ENCODE measurements around the gene SLC5A10. TPM values are rescaled to one million over a fixed set of nuclear protein-coding genes. Genes with fewer than 3 reads are reported as not detected.
"Not testable (repeated sequence)": the region's sequence is repeated elsewhere in the genome, so short reads cannot be mapped to it uniquely, and the experiment has no call there.

The SLC5A10 gene
- polyA plus RNA-seq, 1 donor (not counting 4 experiments of a cell fraction or from before 2014, with no cell fraction given) = not detected

GRCh38 chr17:19038007-19038406 lies 86.0 kb downstream of the SLC5A10 start:
- H3K4me2 ChIP-seq (ENCODE audit: control insufficient read depth, extremely low read depth, insufficient read depth, low read depth, low read length); FAIRE-seq; H3K9ac ChIP-seq (ENCODE audit: control insufficient read depth, extremely low read depth, insufficient read depth, low read length); H3K9me3 ChIP-seq (ENCODE audit: control insufficient read depth, low read depth, low read length); H3K79me2 ChIP-seq (ENCODE audit: control insufficient read depth, insufficient read depth, low read length); H3K9me1 ChIP-seq (ENCODE audit: control insufficient read depth, extremely low read depth, insufficient read depth, low read length); DNase-seq (ENCODE audit: low read depth, low spot score); H3K27me3 ChIP-seq (ENCODE audit: control insufficient read depth, extremely low read depth, insufficient read depth, low read length); H2AFZ ChIP-seq (ENCODE audit: control insufficient read depth, low read length); dilution Hi-C loops (cut with MboI; ENCODE audit: extremely low pct_ligation_motif_present, low sequenced_read_pairs); H3K4me3 ChIP-seq (ENCODE audit: control insufficient read depth in 2 of 3, extremely low read depth in 1 of 3, insufficient read depth in 2 of 3, low read depth in 1 of 3, low read length in 3 of 3); H3K27ac ChIP-seq (ENCODE audit: control insufficient read depth, insufficient read depth, low read length); H3K36me3 ChIP-seq (ENCODE audit: control insufficient read depth in 2 of 2, extremely low read depth in 1 of 2, insufficient read depth in 2 of 2, low read length in 2 of 2); H3K4me1 ChIP-seq (ENCODE audit: control insufficient read depth, extremely low read depth, insufficient read depth, low read length); H4K20me1 ChIP-seq (ENCODE audit: control insufficient read depth, extremely low read depth, insufficient read depth, low read length): not testable (repeated sequence)

- H3K4me2 ChIP-seq (ENCODE audit: control insufficient read depth, extremely low read depth, insufficient read depth, low read depth, low read length); dilution Hi-C loops (cut with MboI; ENCODE audit: extremely low pct_ligation_motif_present, low sequenced_read_pairs); H3K27me3 ChIP-seq (ENCODE audit: control insufficient read depth, extremely low read depth, insufficient read depth, low read length); H3K79me2 ChIP-seq (ENCODE audit: control insufficient read depth, insufficient read depth, low read length); H2AFZ ChIP-seq (ENCODE audit: control insufficient read depth, low read length); H3K36me3 ChIP-seq (ENCODE audit: control insufficient read depth in 2 of 2, extremely low read depth in 1 of 2, insufficient read depth in 2 of 2, low read length in 2 of 2); H3K9me3 ChIP-seq (ENCODE audit: control insufficient read depth, low read depth, low read length); H3K27ac ChIP-seq (ENCODE audit: control insufficient read depth, insufficient read depth, low read length); H4K20me1 ChIP-seq (ENCODE audit: control insufficient read depth, extremely low read depth, insufficient read depth, low read length); H3K9ac ChIP-seq (ENCODE audit: control insufficient read depth, extremely low read depth, insufficient read depth, low read length); FAIRE-seq; H3K4me3 ChIP-seq (ENCODE audit: control insufficient read depth in 2 of 3, extremely low read depth in 1 of 3, insufficient read depth in 2 of 3, low read depth in 1 of 3, low read length in 3 of 3); DNase-seq (ENCODE audit: low read depth, low spot score); H3K4me1 ChIP-seq (ENCODE audit: control insufficient read depth, extremely low read depth, insufficient read depth, low read length); H3K9me1 ChIP-seq (ENCODE audit: control insufficient read depth, extremely low read depth, insufficient read depth, low read length): not testable (repeated sequence)
These were observed 86.8 kb downstream of the SLC5A10 start for GRCh38 chr17:19038730-19039129.

GRCh38 chr17:19040350-19040749 lies 88.4 kb downstream of the SLC5A10 start:
- DNase-seq (ENCODE audit: low read depth, low spot score); H3K4me1 ChIP-seq (ENCODE audit: control insufficient read depth, extremely low read depth, insufficient read depth, low read length); H3K27me3 ChIP-seq (ENCODE audit: control insufficient read depth, extremely low read depth, insufficient read depth, low read length); H3K4me2 ChIP-seq (ENCODE audit: control insufficient read depth, extremely low read depth, insufficient read depth, low read depth, low read length); H3K4me3 ChIP-seq (ENCODE audit: control insufficient read depth in 2 of 3, extremely low read depth in 1 of 3, insufficient read depth in 2 of 3, low read depth in 1 of 3, low read length in 3 of 3); dilution Hi-C loops (cut with MboI; ENCODE audit: extremely low pct_ligation_motif_present, low sequenced_read_pairs); H3K79me2 ChIP-seq (ENCODE audit: control insufficient read depth, insufficient read depth, low read length); H3K9ac ChIP-seq (ENCODE audit: control insufficient read depth, extremely low read depth, insufficient read depth, low read length); H3K9me3 ChIP-seq (ENCODE audit: control insufficient read depth, low read depth, low read length); H3K27ac ChIP-seq (ENCODE audit: control insufficient read depth, insufficient read depth, low read length); FAIRE-seq; H3K9me1 ChIP-seq (ENCODE audit: control insufficient read depth, extremely low read depth, insufficient read depth, low read length); H2AFZ ChIP-seq (ENCODE audit: control insufficient read depth, low read length); H3K36me3 ChIP-seq (ENCODE audit: control insufficient read depth in 2 of 2, extremely low read depth in 1 of 2, insufficient read depth in 2 of 2, low read length in 2 of 2); H4K20me1 ChIP-seq (ENCODE audit: control insufficient read depth, extremely low read depth, insufficient read depth, low read length): not testable (repeated sequence)

- dilution Hi-C loops (cut with MboI; ENCODE audit: extremely low pct_ligation_motif_present, low sequenced_read_pairs); H3K9ac ChIP-seq (ENCODE audit: control insufficient read depth, extremely low read depth, insufficient read depth, low read length); H3K79me2 ChIP-seq (ENCODE audit: control insufficient read depth, insufficient read depth, low read length); H3K4me3 ChIP-seq (ENCODE audit: control insufficient read depth in 2 of 3, extremely low read depth in 1 of 3, insufficient read depth in 2 of 3, low read depth in 1 of 3, low read length in 3 of 3); H3K27me3 ChIP-seq (ENCODE audit: control insufficient read depth, extremely low read depth, insufficient read depth, low read length); DNase-seq (ENCODE audit: low read depth, low spot score); H3K4me1 ChIP-seq (ENCODE audit: control insufficient read depth, extremely low read depth, insufficient read depth, low read length); H3K36me3 ChIP-seq (ENCODE audit: control insufficient read depth in 2 of 2, extremely low read depth in 1 of 2, insufficient read depth in 2 of 2, low read length in 2 of 2); H3K4me2 ChIP-seq (ENCODE audit: control insufficient read depth, extremely low read depth, insufficient read depth, low read depth, low read length); H3K27ac ChIP-seq (ENCODE audit: control insufficient read depth, insufficient read depth, low read length); H3K9me3 ChIP-seq (ENCODE audit: control insufficient read depth, low read depth, low read length); H4K20me1 ChIP-seq (ENCODE audit: control insufficient read depth, extremely low read depth, insufficient read depth, low read length); FAIRE-seq; H3K9me1 ChIP-seq (ENCODE audit: control insufficient read depth, extremely low read depth, insufficient read depth, low read length); H2AFZ ChIP-seq (ENCODE audit: control insufficient read depth, low read length): not testable (repeated sequence)
These were observed 89.9 kb downstream of the SLC5A10 start for GRCh38 chr17:19041871-19042270.

GRCh38 chr17:19042369-19042768 lies 90.4 kb downstream of the SLC5A10 start:
- H2AFZ ChIP-seq (ENCODE audit: control insufficient read depth, low read length); H3K27ac ChIP-seq (ENCODE audit: control insufficient read depth, insufficient read depth, low read length); H3K79me2 ChIP-seq (ENCODE audit: control insufficient read depth, insufficient read depth, low read length); H3K9me3 ChIP-seq (ENCODE audit: control insufficient read depth, low read depth, low read length); H3K4me2 ChIP-seq (ENCODE audit: control insufficient read depth, extremely low read depth, insufficient read depth, low read depth, low read length); H3K4me3 ChIP-seq (ENCODE audit: control insufficient read depth in 2 of 3, extremely low read depth in 1 of 3, insufficient read depth in 2 of 3, low read depth in 1 of 3, low read length in 3 of 3); DNase-seq (ENCODE audit: low read depth, low spot score); H3K9ac ChIP-seq (ENCODE audit: control insufficient read depth, extremely low read depth, insufficient read depth, low read length); H3K4me1 ChIP-seq (ENCODE audit: control insufficient read depth, extremely low read depth, insufficient read depth, low read length); H3K9me1 ChIP-seq (ENCODE audit: control insufficient read depth, extremely low read depth, insufficient read depth, low read length); FAIRE-seq; H4K20me1 ChIP-seq (ENCODE audit: control insufficient read depth, extremely low read depth, insufficient read depth, low read length); H3K36me3 ChIP-seq (ENCODE audit: control insufficient read depth in 2 of 2, extremely low read depth in 1 of 2, insufficient read depth in 2 of 2, low read length in 2 of 2); dilution Hi-C loops (cut with MboI; ENCODE audit: extremely low pct_ligation_motif_present, low sequenced_read_pairs); H3K27me3 ChIP-seq (ENCODE audit: control insufficient read depth, extremely low read depth, insufficient read depth, low read length): not testable (repeated sequence)

Measured in keratinocyte (primary cell).